Measurements from ENCODE around the gene TOX2.

Gene TOX2

DNA sequence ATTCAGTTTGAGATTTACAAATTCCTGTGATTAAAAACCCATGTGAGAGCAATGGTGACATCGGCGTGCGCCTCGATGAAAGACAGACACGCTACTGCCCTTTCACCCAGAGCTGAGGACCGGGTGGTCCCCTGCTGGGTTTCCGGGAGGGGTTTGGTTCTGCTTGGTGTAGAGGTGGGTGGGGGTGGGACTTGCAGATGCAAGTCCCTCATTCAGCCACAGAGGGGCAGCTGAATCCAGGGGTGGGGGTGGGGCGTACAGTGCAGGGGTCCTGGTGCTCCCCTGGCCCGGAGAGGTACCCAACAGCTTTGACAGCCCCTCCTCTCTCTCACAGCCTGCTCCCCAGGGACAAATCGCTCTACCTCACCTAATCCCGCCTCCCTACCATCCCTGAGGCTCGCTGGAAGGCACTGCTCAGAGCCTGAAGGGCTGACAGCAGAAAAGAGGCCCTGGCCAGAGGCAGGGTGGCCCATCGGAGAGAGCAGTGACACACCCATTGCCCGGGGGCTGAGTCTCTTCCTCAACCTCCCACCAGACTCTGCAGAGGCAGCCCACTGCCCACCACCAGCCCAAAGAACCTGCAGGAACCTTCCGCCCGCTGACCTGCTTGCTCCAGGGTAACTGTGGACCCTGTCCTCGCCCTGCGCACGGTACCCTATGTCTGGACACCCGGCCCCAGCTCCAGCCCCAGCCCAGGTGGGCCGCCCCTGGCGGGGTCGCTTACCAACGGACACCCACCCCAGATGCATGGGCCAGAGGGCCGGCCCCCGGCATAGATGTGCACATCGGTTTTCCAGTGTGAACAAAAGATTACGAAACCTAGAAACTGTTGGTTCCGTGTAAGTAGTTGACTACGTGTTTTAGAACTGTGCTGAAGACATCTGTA lies 153.9 kb downstream of the TOX2 start:
- DNase-seq: no peak

DNA sequence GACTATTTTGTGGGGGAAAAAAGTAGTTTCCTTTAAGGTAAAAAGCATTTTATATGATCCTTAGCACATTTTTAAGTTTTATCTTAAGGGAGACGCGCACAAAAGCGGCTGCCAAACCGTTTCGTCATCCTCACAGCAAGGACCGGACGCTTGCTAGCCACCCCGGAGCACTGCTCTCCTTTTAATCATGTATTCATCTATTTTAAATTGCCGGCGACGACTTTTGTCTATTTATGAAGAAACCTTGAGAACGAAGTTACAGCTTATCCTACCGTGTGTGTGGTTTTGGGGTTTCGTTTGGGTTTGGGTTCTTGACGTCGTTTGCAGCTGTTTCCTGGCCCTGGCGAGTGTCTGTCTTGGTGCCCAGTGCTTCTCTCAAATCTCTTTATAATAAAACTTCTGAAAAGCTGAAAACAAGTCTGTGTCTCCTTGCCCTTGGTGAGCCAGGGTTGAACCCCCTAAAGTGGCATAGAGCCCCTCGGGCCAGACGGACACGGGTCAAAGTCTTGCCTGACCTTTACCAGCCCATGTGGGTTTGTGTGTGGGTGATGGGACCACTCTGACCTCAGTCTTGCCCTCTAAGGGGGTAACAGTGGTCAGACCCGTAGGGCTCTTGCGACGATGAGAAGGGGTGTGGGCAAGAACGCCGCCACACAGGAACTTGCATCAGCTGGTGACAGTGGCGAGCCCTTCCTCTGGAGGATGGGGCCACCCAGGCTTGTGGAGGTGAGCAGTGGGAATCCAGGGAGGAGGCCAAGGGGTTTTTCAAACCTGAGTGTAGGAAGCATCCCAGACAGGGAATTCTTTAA lies 154.8 kb downstream of the TOX2 start:
- DNase-seq: no peak

GRCh38 chr20:44070139-44070900 lies 155.7 kb downstream of the TOX2 start:
- DNase-seq: no peak

GRCh38 chr20:44071057-44071456 lies 156.4 kb downstream of the TOX2 start:
- no peak for DNase-seq

DNA sequence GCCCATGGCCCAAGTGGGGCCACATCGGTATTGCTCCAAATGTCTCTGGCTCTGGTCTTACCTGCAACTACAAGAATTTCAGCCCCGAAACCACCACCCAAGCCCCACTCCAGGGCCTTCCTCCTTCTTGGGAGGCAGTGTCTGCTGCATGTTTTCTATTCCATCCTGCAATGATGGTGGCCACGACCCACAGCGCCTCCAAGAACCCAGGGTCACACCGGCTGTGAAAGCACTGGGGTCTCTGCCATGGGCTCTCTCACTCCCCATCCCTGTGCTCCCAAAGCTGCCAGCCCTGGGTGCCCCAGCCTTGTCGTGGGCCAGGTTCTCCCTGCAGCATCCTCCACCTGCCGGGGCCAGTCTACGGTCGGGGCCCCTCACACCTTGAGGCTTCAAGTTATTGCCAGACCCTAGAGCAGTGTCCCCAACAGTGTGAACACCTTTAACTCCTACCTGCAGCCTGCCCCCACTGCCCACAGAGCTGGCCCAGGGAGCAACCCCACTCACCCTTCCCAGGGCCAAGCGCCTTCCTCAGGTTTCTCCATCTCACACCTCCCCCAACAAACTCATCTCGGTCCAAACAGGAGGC lies 157.0 kb downstream of the TOX2 start:
- no peak for DNase-seq

GRCh38 chr20:44072384-44072783 lies 157.7 kb downstream of the TOX2 start:
- DNase-seq: no peak

- DNase-seq: no peak
Observed at GRCh38 chr20:44073011-44073674, 158.5 kb downstream of the TOX2 start.

DNA sequence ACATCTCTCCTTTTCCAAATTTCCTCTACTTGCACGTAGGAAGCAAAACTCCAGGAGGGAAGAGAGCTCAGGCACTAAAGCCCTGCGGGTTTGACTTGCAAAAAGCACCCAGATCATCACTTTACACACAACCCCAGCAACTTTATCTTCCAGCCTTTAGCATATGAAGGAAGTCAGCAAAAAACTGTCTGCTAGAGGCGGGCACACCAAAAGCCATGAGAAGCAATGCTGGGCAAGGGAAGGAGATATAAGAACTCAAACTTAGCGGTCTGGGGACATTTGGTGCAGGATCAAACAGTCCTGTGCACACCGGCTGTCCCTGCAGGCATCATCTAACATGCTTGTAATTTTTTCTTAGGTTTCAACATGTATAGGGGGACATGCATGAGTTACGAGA lies 159.0 kb downstream of the TOX2 start:
- no peak for DNase-seq

- no peak for DNase-seq
Observed at GRCh38 chr20:44074252-44075151, 159.8 kb downstream of the TOX2 start.

DNA sequence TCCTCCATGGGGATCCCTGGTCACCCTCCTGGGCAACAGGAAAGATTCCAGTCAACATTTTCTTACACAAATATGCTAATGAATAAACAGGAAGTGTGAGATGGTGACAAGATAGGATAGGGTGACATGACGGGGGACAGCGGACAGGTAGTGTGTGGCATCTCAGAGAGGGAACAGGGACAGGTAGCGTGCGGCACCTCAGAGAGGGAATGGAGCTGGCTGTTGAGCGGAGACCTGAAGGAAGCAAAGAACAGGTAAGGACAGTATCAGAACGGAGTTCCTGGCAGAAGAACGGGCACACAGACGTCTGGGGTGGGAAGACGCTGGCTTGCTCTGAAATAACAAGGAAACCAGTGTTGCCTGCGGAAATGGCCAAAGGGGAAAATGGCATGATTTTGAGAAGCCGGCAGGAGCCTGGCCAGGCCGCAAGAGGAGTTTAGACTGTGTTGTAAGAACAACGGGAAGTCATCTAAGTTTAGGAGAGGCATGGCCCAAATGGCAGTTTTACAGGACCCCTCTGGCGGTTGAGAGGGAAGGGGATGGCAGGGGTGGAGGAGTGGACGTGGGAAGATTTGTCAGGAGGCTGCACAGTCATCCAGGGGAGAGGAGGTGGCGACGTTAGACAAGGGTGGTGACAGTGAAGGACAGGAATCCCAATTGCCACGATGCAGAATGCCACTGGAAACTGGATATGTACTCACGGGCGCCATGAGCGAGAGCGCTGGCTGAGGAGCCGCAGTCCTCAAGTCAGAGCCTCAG lies 160.7 kb downstream of the TOX2 start:
- DNase-seq: no peak

- DNase-seq: no peak
Observed at GRCh38 chr20:44075950-44076232, 161.2 kb downstream of the TOX2 start.

DNA sequence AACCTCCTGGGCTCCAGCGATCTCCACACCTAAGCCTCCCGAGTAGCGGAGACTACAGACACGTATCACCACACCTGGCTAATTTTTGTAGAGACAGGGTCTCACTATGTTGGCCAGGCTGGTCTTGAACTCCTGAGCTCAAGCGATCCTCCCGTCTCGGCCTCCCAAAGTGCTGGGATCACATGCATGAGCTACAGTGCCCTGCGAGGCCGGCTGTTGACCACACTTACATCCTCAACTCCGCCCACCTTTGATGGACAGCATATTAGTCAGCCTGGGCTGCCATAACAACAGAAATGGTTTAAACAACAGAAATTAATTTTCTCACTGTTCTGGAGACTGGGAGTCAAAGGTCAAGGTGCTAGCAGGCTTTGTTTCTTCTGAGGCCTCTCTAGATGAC lies 164.6 kb downstream of the TOX2 start:
- no peak for DNase-seq

GRCh38 chr20:44080064-44080463 lies 165.4 kb downstream of the TOX2 start:
- no peak for DNase-seq

DNA sequence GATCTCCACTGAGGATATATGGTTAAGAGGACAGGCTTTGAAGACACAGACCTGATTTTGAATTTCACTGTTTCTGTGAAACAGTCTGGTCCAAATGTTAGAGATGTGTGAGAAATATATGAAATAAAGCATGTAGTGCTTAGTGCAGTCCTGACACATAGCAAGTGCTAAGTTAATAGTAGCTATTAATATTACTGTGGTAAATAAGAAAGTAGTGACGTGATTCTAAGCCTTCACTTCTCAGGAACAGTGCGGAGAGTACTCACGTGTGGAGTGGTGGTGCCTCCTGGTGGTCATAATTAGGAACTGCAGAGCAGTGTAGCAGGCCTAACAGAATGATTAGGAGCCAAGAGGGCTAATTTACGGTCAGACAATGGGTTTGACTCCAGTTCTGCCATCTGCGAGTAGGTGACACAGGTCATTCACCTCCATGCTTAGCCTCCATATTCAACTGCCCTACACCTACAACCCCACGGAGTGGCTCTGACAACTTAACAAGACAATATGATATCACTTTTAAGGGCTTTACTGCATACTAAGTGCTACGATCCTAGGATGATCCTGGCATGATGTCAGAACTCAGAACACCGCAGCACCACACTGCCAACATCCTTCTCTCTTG lies 166.1 kb downstream of the TOX2 start:
- peak; percentile 78 for DNase-seq

- no peak for DNase-seq
Observed at GRCh38 chr20:44081476-44081875, 166.8 kb downstream of the TOX2 start.

DNA sequence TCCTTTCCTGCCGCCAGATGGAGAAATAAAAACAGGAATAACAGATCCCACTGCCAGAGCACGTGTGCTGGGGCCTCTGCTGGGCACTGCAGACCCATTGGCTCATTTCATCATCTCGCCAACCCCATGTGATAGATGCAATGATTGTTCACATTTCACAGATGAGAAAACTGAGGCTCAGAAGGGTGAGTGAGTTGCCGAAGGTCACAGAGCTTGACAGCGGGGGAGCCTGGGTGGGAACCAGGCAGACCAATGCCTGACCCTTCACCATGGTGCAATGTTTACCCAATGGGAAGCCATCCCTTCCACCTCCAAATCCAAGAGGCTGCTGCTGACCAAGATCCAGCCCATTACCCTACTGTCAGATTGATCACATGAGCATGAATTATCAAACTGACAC lies 167.2 kb downstream of the TOX2 start:
- no peak for DNase-seq

DNA sequence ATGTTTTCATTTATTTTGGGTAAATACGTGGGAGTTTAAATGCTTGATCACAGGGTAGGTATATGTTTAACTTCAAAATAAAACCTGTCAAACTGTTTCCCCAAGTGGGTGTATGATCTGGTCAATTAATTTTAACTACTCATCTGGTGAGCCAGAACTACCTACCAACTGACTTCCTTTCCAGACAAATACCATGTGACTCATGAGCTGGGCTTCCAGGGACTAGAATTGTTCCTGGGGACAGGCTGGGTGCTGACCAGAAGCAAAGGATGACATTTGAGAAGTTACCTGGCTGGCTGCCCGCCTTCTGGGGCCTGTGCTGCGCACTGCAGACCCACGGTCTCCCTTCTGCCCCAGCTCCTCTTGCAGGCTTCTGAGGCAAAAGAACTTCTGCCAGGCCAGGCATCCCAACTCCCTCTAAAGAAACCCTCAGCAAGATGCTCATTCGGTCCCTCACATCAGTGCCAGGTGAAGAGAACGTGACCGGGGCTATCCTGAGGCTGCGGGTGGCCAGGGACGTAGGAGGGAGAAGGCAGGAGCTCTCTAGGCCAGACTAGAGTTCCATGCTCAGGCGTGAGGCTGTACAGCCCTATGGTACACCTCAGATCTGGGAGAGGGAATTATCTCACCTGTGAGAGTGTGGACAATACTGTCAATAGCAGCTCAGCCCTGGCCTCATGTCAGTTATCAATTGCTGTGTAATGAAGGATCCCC lies 168.7 kb downstream of the TOX2 start:
- DNase-seq: no peak

DNA sequence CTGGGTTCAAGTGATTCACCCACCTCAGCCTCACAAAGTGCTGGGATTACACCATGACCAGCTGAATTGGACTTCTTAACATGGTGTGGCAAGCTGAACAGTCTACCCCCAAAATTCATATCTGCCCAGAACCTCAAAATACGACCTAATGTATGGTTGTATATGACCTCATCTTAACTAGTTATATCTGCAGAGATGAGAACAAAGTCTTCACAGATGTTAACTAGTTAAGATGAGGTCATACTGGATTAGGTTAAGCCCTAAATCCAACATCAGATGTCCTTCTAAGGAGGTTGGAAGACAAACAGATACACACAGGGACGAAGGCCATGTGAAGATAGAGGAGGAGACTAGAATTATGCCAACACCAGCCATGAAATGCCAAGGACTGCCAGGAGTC lies 169.8 kb downstream of the TOX2 start:
- DNase-seq: no peak

GRCh38 chr20:44084891-44085290 lies 170.2 kb downstream of the TOX2 start:
- no peak for DNase-seq

All from hematopoietic multipotent progenitor cell treated with erythropoietin and hydrocortisone succinate and interleukin-3 and kit ligand, for 8 days (in vitro differentiated cells).